Left lung (tissue), 10 donors: Measurements from ENCODE around the gene TMEM115. TPM values are rescaled to one million over a fixed set of nuclear protein-coding genes. Genes with fewer than 3 reads are reported as not detected.

Experiments
- ATAC-seq: fragments of 200-7000 bp; cut with Tn5 transposase; one replicate; pipeline ENCODE4 v1.9.1; 2020; ENCODE audit warnings: moderate library complexity
- DNase-seq, 4 donors: peaks; one replicate each; pipeline ENCODE4 v3.0.0-alpha.2; 2013 to 2020
- H3K27ac ChIP-seq, 2 donors: fragments of 200-600 bp; sonication (generic) in 1 of 2; one replicate each; pipeline versions ENCODE4 v1.5.0 to v1.8.0; 2020 to 2021
- H3K27me3 ChIP-seq, 2 donors: fragments of 200-600 bp; sonication (generic) in 1 of 2; one replicate each; pipeline versions ENCODE4 v1.5.0 to v1.8.0; 2020 to 2021
- H3K36me3 ChIP-seq, 2 donors: fragments of 200-600 bp; sonication (generic) in 1 of 2; one replicate each; pipeline versions ENCODE4 v1.5.0 to v1.8.0; 2020 to 2021
- H3K4me1 ChIP-seq, 2 donors: fragments of 200-600 bp; one replicate each; pipeline ENCODE4 v1.8.0; 2021
- H3K4me3 ChIP-seq, 2 donors: fragments of 200-600 bp; sonication (generic) in 1 of 2; one replicate each; pipeline versions ENCODE4 v1.5.0 to v1.8.0; 2020 to 2021; ENCODE audit warnings: mild to moderate bottlenecking in 1 of 2
- H3K9me3 ChIP-seq, 2 donors: fragments of 200-600 bp; sonication (generic) in 1 of 2; one replicate each; pipeline versions ENCODE4 v1.5.0 to v1.8.0; 2020 to 2021
- CTCF ChIP-seq, 2 donors: fragments of 200-600 bp; sonication (generic) in 1 of 2; IDR thresholded peaks; one replicate each; pipeline versions ENCODE4 v1.5.0 to v1.8.0; 2021; ENCODE audit warnings: antibody characterized with exemption in 2 of 2
- intact Hi-C, 2 donors: fragments of 100-400 bp; cut with DNase I; formaldehyde crosslinking; loops; one replicate each; pipeline versions ENCODE4 v1.11.2 to v1.14.2; 2022
- polyA plus RNA-seq, 6 donors: library from polyadenylated mRNA; unstranded; fragments of 120-200 nt; gene quantifications; one replicate each; pipeline ENCODE4 v1.2.1, GENCODE V29; 2013; ENCODE audit not compliant: insufficient read length in 6 of 6
- total RNA-seq, 2 donors: library from RNA; stranded (reverse); fragmentation: NEBNext Ultra II Directional; extraction: Animal tissue kit (Norgen Biotek cat#: 25700); gene quantifications; one replicate each; pipeline ENCODE4 v1.2.1, GENCODE V29; 2021
- donor health status: DM: no; HTN: yes; CAD: no.
- donor health status: DM: no; HTN: no; CAD: no.

TMEM115 gene
- total and polyA plus RNA-seq, 8 donors, result 23.3 to 39.1 (median 29.0) TPM

GRCh38 chr3:50378757-50379156 lies 19.4 kb upstream of the TMEM115 start:
- intact Hi-C loops, result loop anchor here in 1 of 2 donors (10.0 kb wide), 1 partner anchor 156 kb away; no protein-coding TSS in a partner anchor

GRCh38 chr3:50378024-50378423 lies 18.7 kb upstream of the TMEM115 start:
- H3K9me3 ChIP-seq, result no peaks in the 10 kb centered on the region
- no peaks in the 10 kb centered on the region for H3K27me3 ChIP-seq
- intact Hi-C loops, result loop anchor here in 1 of 2 donors (10.0 kb wide), 1 partner anchor 157 kb away; no protein-coding TSS in a partner anchor
- H3K36me3 ChIP-seq, result no peaks in the 10 kb centered on the region
- H3K4me1 ChIP-seq, result no peaks in the 10 kb centered on the region
- TF ChIP-seq CTCF (IDR thresholded peaks at IDR 0.05), result no peak
- H3K27ac ChIP-seq, result no peak overlapping the region
- no peak for DNase-seq
- no peak for ATAC-seq
- H3K4me3 ChIP-seq, result no peak overlapping the region

More at GRCh38 chr3:50378757-50379156, 19.4 kb upstream of the TMEM115 start:
- H3K36me3 ChIP-seq, result no peaks in the 10 kb centered on the region
- H3K9me3 ChIP-seq, result no peaks in the 10 kb centered on the region
- H3K4me3 ChIP-seq, result no peak overlapping the region
- no peaks in the 10 kb centered on the region for H3K4me1 ChIP-seq
- no peaks in the 10 kb centered on the region for H3K27me3 ChIP-seq
- DNase-seq (no peak), ATAC-seq (no peak)
- no peak for TF ChIP-seq CTCF (IDR thresholded peaks at IDR 0.05)
- no peak overlapping the region for H3K27ac ChIP-seq

- intact Hi-C loops, result loop anchor here in 1 of 2 donors (10.0 kb wide), 1 partner anchor 159 kb away; no protein-coding TSS in a partner anchor
- Histone ChIP-seq H3K27ac (no peak overlapping the region), H3K27me3 (no peaks in the 10 kb centered on the region), H3K9me3 (no peaks in the 10 kb centered on the region), H3K4me3 (no peak overlapping the region), H3K4me1 (no peaks in the 10 kb centered on the region), H3K36me3 (no peaks in the 10 kb centered on the region)
- no peak for TF ChIP-seq CTCF (IDR thresholded peaks at IDR 0.05)
- ATAC-seq, result no peak
- no peak for DNase-seq
Observed at GRCh38 chr3:50375258-50375931, 16.1 kb upstream of the TMEM115 start.

- Histone ChIP-seq H3K9me3 (no peaks in the 10 kb centered on the region), H3K36me3 (peaks cover 0 to 4% of the 10 kb centered on the region in 2 donors), H3K4me1 (no peaks in the 10 kb centered on the region), H3K27ac (no peak overlapping the region), H3K4me3 (no peak overlapping the region), H3K27me3 (peaks cover 0 to 3% of the 10 kb centered on the region in 2 donors)
- intact Hi-C loops, result loop anchor here in 1 of 2 donors (10.0 kb wide), 1 partner anchor 160 kb away; no protein-coding TSS in a partner anchor
- ATAC-seq, result no peak
- DNase-seq, result no peak
- TF ChIP-seq CTCF (IDR thresholded peaks at IDR 0.05), result no peak
Observed at GRCh38 chr3:50374363-50375257, 15.3 kb upstream of the TMEM115 start.
